Suppressor macrophage treated with lipopolysaccharide for 1 hour (primary cell): ENCODE results near the gene TRIM7.

ENCODE experiments used
- DNase-seq, 3 donors: peaks; one replicate each; pipeline ENCODE4 v3.0.0-alpha.2; 2020 to 2022

TRIM7 gene

GRCh38 chr5:181204826-181205760 lies at the start of gene TRIM7:
TSS of gene TRIM7 (minus strand) at chr5:181205196. CDS start at chr5:181205110, 86 bp downstream.
- peak; percentile 60 to 82 (median 73) for DNase-seq

GRCh38 chr5:181248277-181248676 lies 43.3 kb upstream of the TRIM7 start:
- DNase-seq = no peak

GRCh38 chr5:181246276-181247049 lies 41.5 kb upstream of the TRIM7 start:
- DNase-seq = peak; percentile 99

GRCh38 chr5:181245427-181246275 lies 40.7 kb upstream of the TRIM7 start:
- no peak for DNase-seq

- peak; percentile 89 to 93 (median 92) for DNase-seq
Measured at GRCh38 chr5:181243564-181244343, 38.8 kb upstream of the TRIM7 start, which contains the start of gene RACK1. TSS of gene RACK1 (minus strand) at chr5:181243906. CDS start at chr5:181243800, 106 bp downstream.

GRCh38 chr5:181243018-181243563 lies 38.1 kb upstream of the TRIM7 start:
- peak; percentile 44 to 58 (median 49) for DNase-seq

- no peak for DNase-seq
Measured at GRCh38 chr5:181242031-181242451, 37.0 kb upstream of the TRIM7 start.

- DNase-seq = peak; percentile 87 to 95 (median 90)
Measured at GRCh38 chr5:181241393-181241975, 36.5 kb upstream of the TRIM7 start.

GRCh38 chr5:181239062-181239663 lies 34.2 kb upstream of the TRIM7 start:
- no peak for DNase-seq

- no peak for DNase-seq
Measured at GRCh38 chr5:181237729-181238385, 32.9 kb upstream of the TRIM7 start.

GRCh38 chr5:181236954-181237641 lies 32.1 kb upstream of the TRIM7 start:
- DNase-seq = no peak

GRCh38 chr5:181236471-181236870 lies 31.5 kb upstream of the TRIM7 start:
- no peak for DNase-seq

- DNase-seq = no peak
Measured at GRCh38 chr5:181235689-181236366, 30.8 kb upstream of the TRIM7 start.

GRCh38 chr5:181235323-181235688 lies 30.3 kb upstream of the TRIM7 start:
- DNase-seq = no peak

GRCh38 chr5:181234455-181235306 lies 29.7 kb upstream of the TRIM7 start:
- no peak for DNase-seq

- DNase-seq = no peak
Measured at GRCh38 chr5:181233801-181234454, 28.9 kb upstream of the TRIM7 start.

- DNase-seq = no peak
Measured at GRCh38 chr5:181233088-181233800, 28.2 kb upstream of the TRIM7 start.
